ENCODE data around the gene GP1BA.

- TF ChIP-seq CTCF (tag by site-specific recombination; IDR thresholded peaks at IDR 0.05): no peak
- TF ChIP-seq ZNF140 (tag by site-specific recombination; IDR thresholded peaks at IDR 0.05): no peak
- no peak for TF ChIP-seq ZBTB10 (tag by site-specific recombination; IDR thresholded peaks at IDR 0.05)
- TF ChIP-seq ZNF114 (tag by site-specific recombination; IDR thresholded peaks at IDR 0.05): no peak
- TF ChIP-seq ATF2 (tag by site-specific recombination; IDR thresholded peaks at IDR 0.05; ENCODE audit: low read depth): no peak
- no peak for TF ChIP-seq SALL2 (tag by site-specific recombination; IDR thresholded peaks at IDR 0.05; ENCODE audit: borderline replicate concordance)
- TF ChIP-seq ZNF121 (tag by site-specific recombination; IDR thresholded peaks at IDR 0.05): no peak
- TF ChIP-seq SP2 (tag by site-specific recombination; IDR thresholded peaks at IDR 0.05): no peak
- no peak for TF ChIP-seq YY2 (tag by site-specific recombination; IDR thresholded peaks at IDR 0.05)
- no peak for TF ChIP-seq GLI4 (tag by site-specific recombination; IDR thresholded peaks at IDR 0.05)
- TF ChIP-seq ZNF639 (tag by site-specific recombination; IDR thresholded peaks at IDR 0.05): no peak
- no peak for TF ChIP-seq ZNF510 (tag by site-specific recombination; IDR thresholded peaks at IDR 0.05; ENCODE audit: insufficient replicate concordance)
- TF ChIP-seq SCRT1 (tag by site-specific recombination; IDR thresholded peaks at IDR 0.05; ENCODE audit: borderline replicate concordance): no peak
Measured at GRCh38 chr17:4919511-4920047, 12.5 kb upstream of the GP1BA start.

Measured in HEK293 (cell line).